DMS153 (cell line): Measurements from ENCODE around the gene CD69.
"Not testable (repeated sequence)": the region's sequence is repeated elsewhere in the genome, so short reads cannot be mapped to it uniquely, and the experiment has no call there.

Experiments
- DNase-seq: peaks from one replicate; lab custom pipeline; 2025; lab: John Stamatoyannopoulos, UW

The CD69 gene

DNA sequence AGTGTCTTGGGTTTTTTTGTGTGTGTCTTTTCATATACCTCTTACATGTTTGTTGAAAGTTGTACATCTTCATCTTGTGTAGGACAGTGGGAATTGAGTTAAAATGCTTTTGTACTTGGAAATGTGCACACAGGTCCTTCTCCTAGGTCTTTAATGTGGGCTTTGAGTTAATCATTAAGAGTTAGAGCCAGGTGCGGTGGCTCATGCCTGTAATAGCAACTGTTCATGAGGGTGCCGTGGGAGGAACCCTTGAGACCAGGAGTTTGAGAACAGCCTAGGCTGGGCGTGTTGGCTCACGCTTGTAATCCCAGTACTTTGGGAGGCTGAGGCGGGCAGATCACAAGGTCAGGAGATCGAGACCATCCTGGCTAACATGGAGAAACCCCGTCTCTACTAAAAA is 41.7 kb downstream of the CD69 start:
- DNase-seq: no peak

- DNase-seq: no peak
Measured at GRCh38 chr12:9717070-9717925, 43.4 kb downstream of the CD69 start.

GRCh38 chr12:9713032-9713558 is 47.6 kb downstream of the CD69 start:
- DNase-seq: not testable (repeated sequence)

DNA sequence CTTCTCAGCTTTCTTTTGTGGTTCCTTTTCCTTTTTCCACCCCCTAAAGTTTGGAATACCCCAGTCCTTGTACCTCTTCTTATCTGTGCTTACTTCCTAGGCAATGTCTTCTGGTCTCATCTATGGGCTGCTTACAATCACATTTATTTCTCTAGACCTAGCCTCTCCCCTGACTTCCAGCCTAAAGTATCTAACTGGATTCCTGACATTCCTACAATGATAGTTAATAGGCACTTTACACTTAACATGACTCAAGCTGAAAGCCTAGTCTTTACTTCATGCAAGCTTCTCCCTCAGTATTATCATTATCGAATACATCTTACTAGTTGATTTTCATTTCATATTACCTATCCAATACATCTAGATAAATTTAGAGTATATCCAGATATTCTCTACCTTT is 49.0 kb downstream of the CD69 start:
- no peak for DNase-seq

- DNase-seq: no peak
Measured at GRCh38 chr12:9710584-9711375, 49.9 kb downstream of the CD69 start.

DNA sequence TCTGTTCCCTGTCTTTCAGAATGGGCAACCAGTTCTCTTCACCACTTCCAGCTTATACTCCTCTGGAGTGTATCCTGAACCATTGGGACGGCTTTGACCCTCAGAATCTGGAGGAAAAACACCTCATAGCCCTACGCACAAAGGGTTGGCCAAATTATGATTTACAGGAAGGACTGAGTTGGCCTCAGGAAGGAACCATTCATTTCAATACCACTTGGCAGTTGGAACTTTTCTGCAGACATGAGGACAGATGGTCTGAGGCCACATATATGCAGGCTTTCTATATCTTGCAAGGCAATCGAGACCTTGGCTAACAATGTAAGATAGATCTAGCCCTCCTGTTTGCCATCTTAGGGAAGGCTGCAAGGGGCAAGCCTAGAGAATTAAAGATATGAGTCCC is 51.8 kb downstream of the CD69 start:
- DNase-seq: no peak

DNA sequence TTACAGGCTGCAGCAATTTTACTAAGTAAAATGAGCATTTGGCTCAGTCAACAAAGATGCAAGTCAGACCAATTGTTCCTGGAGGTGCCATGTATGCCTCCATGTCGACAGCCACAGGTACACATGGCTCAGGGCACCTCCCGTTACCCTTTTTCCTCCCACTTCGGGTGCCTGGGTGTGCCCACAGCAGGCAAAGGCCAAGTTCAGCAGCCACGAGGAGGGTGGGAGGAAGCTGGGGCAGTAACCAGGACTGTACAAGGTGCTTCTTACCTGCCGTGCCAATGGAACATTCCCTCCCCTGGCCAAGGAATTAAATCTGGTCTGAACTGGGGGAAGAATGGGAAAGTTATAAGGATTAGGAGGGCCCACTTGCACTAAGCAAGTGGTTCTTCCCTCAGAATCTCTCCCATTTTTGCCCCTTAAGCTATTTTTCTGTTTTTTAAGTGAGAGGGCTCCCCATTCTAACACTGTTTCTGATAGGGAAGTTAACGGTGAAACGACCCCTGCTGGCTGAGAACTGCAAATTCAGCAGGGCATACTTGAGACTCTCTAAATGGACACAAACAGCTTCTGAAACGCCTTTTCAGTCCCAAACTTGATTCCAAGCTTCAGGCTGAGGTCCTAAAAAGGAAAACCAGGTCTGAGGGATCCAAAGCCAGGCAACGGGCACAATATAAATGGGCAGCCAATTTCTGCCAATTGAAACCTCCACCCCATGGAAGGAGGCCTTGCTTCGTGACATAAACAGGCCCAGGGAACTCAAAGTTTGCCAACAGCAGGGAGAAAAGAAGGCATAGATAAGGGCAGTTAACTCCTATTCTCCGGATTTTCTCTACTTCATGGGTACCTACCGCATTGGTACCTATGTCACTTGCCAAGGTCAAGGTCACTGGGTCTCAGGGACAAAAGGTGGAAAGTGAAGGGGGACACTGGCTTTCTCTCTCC is 52.6 kb downstream of the CD69 start:
- no peak for DNase-seq

- DNase-seq: no peak
Measured at GRCh38 chr12:9707356-9707755, 53.3 kb downstream of the CD69 start.

DNA sequence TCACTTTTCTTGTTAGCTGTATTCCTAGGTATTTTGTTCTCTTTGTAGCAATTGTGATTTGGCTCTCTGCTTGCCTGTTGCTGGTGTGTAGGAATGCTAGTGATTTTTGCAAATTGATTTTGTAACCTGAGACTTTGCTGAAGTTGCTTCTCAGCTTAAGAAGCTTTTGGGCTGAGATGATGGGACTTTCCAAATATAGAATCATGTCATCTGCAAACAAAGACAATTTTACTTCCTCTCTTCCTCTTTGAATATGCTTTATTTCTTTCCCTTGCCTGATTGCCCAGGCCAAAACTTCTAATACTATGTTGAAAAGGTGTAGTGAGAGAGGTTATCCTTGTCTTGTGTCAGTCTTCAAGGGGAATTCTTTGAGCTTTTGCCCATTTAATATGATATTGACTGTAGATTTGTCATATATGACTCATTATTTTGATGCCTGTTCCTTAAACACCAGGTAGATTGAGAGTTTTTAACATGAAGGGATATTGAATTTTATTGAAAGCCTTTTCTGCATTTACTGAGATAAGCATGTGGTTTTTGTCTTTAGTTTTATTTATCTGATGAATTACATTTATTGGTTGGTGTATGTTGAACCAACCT is 54.5 kb downstream of the CD69 start:
- DNase-seq: no peak

- not testable (repeated sequence) for DNase-seq
Measured at GRCh38 chr12:9704561-9704960, 56.1 kb downstream of the CD69 start.
